HAP-1 (cell line): ENCODE results near the gene HSPA4.
"Not testable (repeated sequence)": the region's sequence is repeated elsewhere in the genome, so short reads cannot be mapped to it uniquely, and the experiment has no call there.

ENCODE experiments used
- DNase-seq, 2 experiments: peaks; one replicate each; pipeline ENCODE4 v3.0.0-alpha.2; 2016 to 2020; ENCODE audit warnings: low spot score in 2 of 2
- H3K27me3 ChIP-seq: fragments of 250-450 bp; sonication (Bioruptor Pico); 2 replicates; pipeline ENCODE4 v1.5.1; 2020; ENCODE audit warnings: low read depth, mild to moderate bottlenecking, moderate library complexity
- H3K36me3 ChIP-seq: fragments of 250-450 bp; sonication (Bioruptor Pico); replicated peaks from 2 replicates; pipeline ENCODE4 v1.5.1; 2020; ENCODE audit warnings: mild to moderate bottlenecking
- H3K4me1 ChIP-seq: fragments of 250-450 bp; sonication (Bioruptor Pico); 2 replicates; pipeline ENCODE4 v1.5.1; 2020; ENCODE audit warnings: mild to moderate bottlenecking
- H3K4me3 ChIP-seq: fragments of 250-450 bp; sonication (Bioruptor Pico); 2 replicates; pipeline ENCODE4 v1.5.1; 2020; ENCODE audit warnings: mild to moderate bottlenecking, moderate library complexity
- H3K9me3 ChIP-seq: fragments of 250-450 bp; sonication (Bioruptor Pico); 2 replicates; pipeline ENCODE4 v1.5.1; 2020; ENCODE audit warnings: mild to moderate bottlenecking, moderate library complexity
- in situ Hi-C: fragments of 300-500 bp; cut with MboI; formaldehyde crosslinking; loops from 3 replicates; pipeline ENCODE4 v1.14.3; 2020; ENCODE audit warnings: low sequenced_read_pairs, inconsistent platforms, mixed read lengths

The HSPA4 gene

GRCh38 chr5:133056891-133057290, 5.1 kb downstream of the HSPA4 start:
- DNase-seq = no peak
- Histone ChIP-seq H3K4me3 (no peak overlapping the region), H3K27me3 (no peaks in the 10 kb centered on the region), H3K9me3 (no peaks in the 10 kb centered on the region), H3K36me3 (peaks cover 8% of the 10 kb centered on the region), H3K4me1 (peaks cover 19% of the 10 kb centered on the region)
- in situ Hi-C loops = no loop called here

- DNase-seq = no peak
Observed at GRCh38 chr5:133059621-133060020, 7.8 kb downstream of the HSPA4 start.

GRCh38 chr5:133062276-133062675, 10.5 kb downstream of the HSPA4 start:
- Histone ChIP-seq H3K9me3 (no peaks in the 10 kb centered on the region), H3K27me3 (no peaks in the 10 kb centered on the region), H3K36me3 (peaks cover 26% of the 10 kb centered on the region), H3K4me1 (peaks cover 10% of the 10 kb centered on the region), H3K4me3 (no peak overlapping the region)
- in situ Hi-C loops = no loop called here
- no peak for DNase-seq

More at GRCh38 chr5:133059621-133060020, 7.8 kb downstream of the HSPA4 start:
- Histone ChIP-seq H3K27me3 (no peaks in the 10 kb centered on the region), H3K36me3 (peaks cover 3% of the 10 kb centered on the region; the same call in 1 of the 2 replicates), H3K9me3 (no peaks in the 10 kb centered on the region), H3K4me3 (no peak overlapping the region), H3K4me1 (peaks cover 18% of the 10 kb centered on the region)
- in situ Hi-C loops = no loop called here

- H3K36me3 ChIP-seq = peaks cover 41% of the 10 kb centered on the region
- H3K4me1 ChIP-seq = peaks cover 5% of the 10 kb centered on the region
- in situ Hi-C loops = no loop called here
- DNase-seq = no peak
- no peaks in the 10 kb centered on the region for H3K27me3 ChIP-seq
- no peak overlapping the region for H3K4me3 ChIP-seq
- H3K9me3 ChIP-seq = no peaks in the 10 kb centered on the region
Observed at GRCh38 chr5:133063965-133064364, 12.2 kb downstream of the HSPA4 start.

GRCh38 chr5:133065471-133065870, 13.7 kb downstream of the HSPA4 start:
- H3K4me1 ChIP-seq = peaks cover 5% of the 10 kb centered on the region
- H3K9me3 ChIP-seq = no peaks in the 10 kb centered on the region
- DNase-seq = no peak
- in situ Hi-C loops = no loop called here
- no peak overlapping the region for H3K4me3 ChIP-seq
- peaks cover 53% of the 10 kb centered on the region for H3K36me3 ChIP-seq
- H3K27me3 ChIP-seq = no peaks in the 10 kb centered on the region

- Histone ChIP-seq H3K27me3 (no peaks in the 10 kb centered on the region), H3K9me3 (no peaks in the 10 kb centered on the region), H3K4me3 (no peak overlapping the region), H3K36me3 (peaks cover 59% of the 10 kb centered on the region), H3K4me1 (peaks cover 9% of the 10 kb centered on the region)
- in situ Hi-C loops = no loop called here
- no peak for DNase-seq
Observed at GRCh38 chr5:133066045-133066444, 14.2 kb downstream of the HSPA4 start.

GRCh38 chr5:133072021-133072420, 20.2 kb downstream of the HSPA4 start:
- in situ Hi-C loops = no loop called here
- no peaks in the 10 kb centered on the region for H3K27me3 ChIP-seq
- H3K36me3 ChIP-seq = peaks cover 82% of the 10 kb centered on the region
- no peaks in the 10 kb centered on the region for H3K9me3 ChIP-seq
- peaks cover 11% of the 10 kb centered on the region for H3K4me1 ChIP-seq
- H3K4me3 ChIP-seq = no peak overlapping the region
- DNase-seq = peak; percentile 64 to 80

GRCh38 chr5:133075572-133076536, 24.0 kb downstream of the HSPA4 start:
- Histone ChIP-seq H3K36me3 (peaks cover 58% of the 10 kb centered on the region), H3K27me3 (no peaks in the 10 kb centered on the region), H3K9me3 (no peaks in the 10 kb centered on the region), H3K4me1 (peaks cover 8% of the 10 kb centered on the region), H3K4me3 (no peak overlapping the region)
- DNase-seq = no peak
- in situ Hi-C loops = no loop called here

GRCh38 chr5:133079048-133079447, 27.2 kb downstream of the HSPA4 start:
- peaks cover 53% of the 10 kb centered on the region for H3K36me3 ChIP-seq

GRCh38 chr5:133081036-133081435, 29.2 kb downstream of the HSPA4 start:
- Histone ChIP-seq H3K4me1 (no peaks in the 10 kb centered on the region), H3K4me3 (no peak overlapping the region), H3K9me3 (no peaks in the 10 kb centered on the region), H3K36me3 (peaks cover 43% of the 10 kb centered on the region), H3K27me3 (no peaks in the 10 kb centered on the region)
- DNase-seq = no peak
- in situ Hi-C loops = no loop called here

More at GRCh38 chr5:133079048-133079447, 27.2 kb downstream of the HSPA4 start:
- in situ Hi-C loops = no loop called here
- Histone ChIP-seq H3K9me3 (no peaks in the 10 kb centered on the region), H3K4me1 (no peaks in the 10 kb centered on the region), H3K4me3 (no peak overlapping the region), H3K27me3 (no peaks in the 10 kb centered on the region)
- no peak for DNase-seq

GRCh38 chr5:133081703-133082102, 29.9 kb downstream of the HSPA4 start:
- H3K27me3 ChIP-seq = no peaks in the 10 kb centered on the region
- H3K4me1 ChIP-seq = no peaks in the 10 kb centered on the region
- H3K9me3 ChIP-seq = no peaks in the 10 kb centered on the region
- no peak for DNase-seq
- in situ Hi-C loops = no loop called here
- H3K36me3 ChIP-seq = peaks cover 43% of the 10 kb centered on the region
- no peak overlapping the region for H3K4me3 ChIP-seq

- no peaks in the 10 kb centered on the region for H3K9me3 ChIP-seq
- peaks cover 41% of the 10 kb centered on the region for H3K36me3 ChIP-seq
- no peak for DNase-seq
- no peaks in the 10 kb centered on the region for H3K4me1 ChIP-seq
- H3K27me3 ChIP-seq = no peaks in the 10 kb centered on the region
- no peak overlapping the region for H3K4me3 ChIP-seq
- in situ Hi-C loops = no loop called here
Observed at GRCh38 chr5:133082128-133082527, 30.3 kb downstream of the HSPA4 start.

GRCh38 chr5:133083901-133084300, 32.1 kb downstream of the HSPA4 start:
- Histone ChIP-seq H3K27me3 (no peaks in the 10 kb centered on the region), H3K4me3 (no peak overlapping the region), H3K36me3 (peaks cover 57% of the 10 kb centered on the region), H3K9me3 (no peaks in the 10 kb centered on the region), H3K4me1 (no peaks in the 10 kb centered on the region)
- in situ Hi-C loops = no loop called here
- no peak for DNase-seq

GRCh38 chr5:133085171-133085570, 33.4 kb downstream of the HSPA4 start:
- H3K27me3 ChIP-seq, H3K4me1 ChIP-seq, H3K4me3 ChIP-seq, in situ Hi-C loops, H3K9me3 ChIP-seq, DNase-seq: not testable (repeated sequence)
- peaks cover 61% of the 10 kb centered on the region for H3K36me3 ChIP-seq
